Right lobe of liver (tissue), 4 donors: Measurements from ENCODE around the gene EML6.

Experiments used
- CTCF ChIP-seq, 4 donors: fragments of 200-600 bp in 3 of 4; fragments of 450-650 bp in 1 of 4; IDR thresholded peaks; one replicate each; pipeline versions ENCODE4 v1.5.1 to v1.8.0; 2016 to 2022; ENCODE audit warnings: antibody characterized with exemption in 4 of 4, mild to moderate bottlenecking in 2 of 4
- POLR2A ChIP-seq: fragments of 450-650 bp; IDR thresholded peaks from one replicate; pipeline ENCODE4 v1.6.1; 2017; ENCODE audit warnings: antibody characterized with exemption, mild to moderate bottlenecking
- donor health status: DM: no; HTN: no; CAD: no.
- donor health status: DM: no; HTN: no; CAD: no.
- donor health status: DM: no; HTN: yes; CAD: no.

GRCh38 chr2:54997826-54998225, 274.4 kb downstream of the EML6 start:
- TF ChIP-seq CTCF (IDR thresholded peaks at IDR 0.05) (no peak), POLR2A (no peak)
